NCI-H1694 treated with DMSO at 0.1 percent for 48 hours (cell line): Measurements from ENCODE around the gene CYFIP1.

Source experiments
- DNase-seq: peaks from one replicate; lab custom pipeline; 2025; lab: John Stamatoyannopoulos, UW

The CYFIP1 gene

DNA sequence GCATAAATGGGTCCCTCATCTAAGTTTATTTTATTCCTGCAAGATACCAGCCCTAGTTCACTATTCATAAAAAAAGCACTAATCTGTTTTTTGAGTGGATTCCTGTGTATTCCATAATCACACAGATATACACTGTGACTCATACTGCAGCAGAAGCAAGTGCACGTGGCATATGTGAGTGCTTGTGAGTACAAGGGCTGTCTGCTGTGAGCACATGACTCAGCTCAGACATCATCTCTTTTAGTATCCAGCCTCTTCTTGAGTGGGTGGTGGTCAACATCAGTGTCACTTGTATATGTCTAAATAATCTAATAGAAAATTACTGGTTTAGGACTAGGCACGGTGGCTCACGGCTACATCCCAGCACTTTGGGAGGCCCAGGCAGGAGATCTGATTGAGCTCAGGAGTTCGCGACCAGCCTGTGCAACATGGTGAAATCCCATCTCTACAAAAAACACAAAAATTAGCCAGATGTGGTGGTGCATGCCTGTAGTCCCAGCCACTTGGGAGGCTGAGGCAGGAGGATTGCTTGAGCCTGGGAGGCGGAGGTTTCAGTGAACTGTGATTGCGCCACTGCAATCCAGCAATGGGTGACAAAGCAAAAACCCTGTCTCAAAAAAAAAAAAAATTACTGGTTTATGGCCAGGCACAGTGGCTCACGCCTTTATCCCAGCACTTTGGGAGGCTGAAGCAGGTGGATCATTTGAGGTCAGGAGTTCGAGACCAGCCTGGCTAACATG lies 91.9 kb downstream of the CYFIP1 start:
- no peak for DNase-seq

DNA sequence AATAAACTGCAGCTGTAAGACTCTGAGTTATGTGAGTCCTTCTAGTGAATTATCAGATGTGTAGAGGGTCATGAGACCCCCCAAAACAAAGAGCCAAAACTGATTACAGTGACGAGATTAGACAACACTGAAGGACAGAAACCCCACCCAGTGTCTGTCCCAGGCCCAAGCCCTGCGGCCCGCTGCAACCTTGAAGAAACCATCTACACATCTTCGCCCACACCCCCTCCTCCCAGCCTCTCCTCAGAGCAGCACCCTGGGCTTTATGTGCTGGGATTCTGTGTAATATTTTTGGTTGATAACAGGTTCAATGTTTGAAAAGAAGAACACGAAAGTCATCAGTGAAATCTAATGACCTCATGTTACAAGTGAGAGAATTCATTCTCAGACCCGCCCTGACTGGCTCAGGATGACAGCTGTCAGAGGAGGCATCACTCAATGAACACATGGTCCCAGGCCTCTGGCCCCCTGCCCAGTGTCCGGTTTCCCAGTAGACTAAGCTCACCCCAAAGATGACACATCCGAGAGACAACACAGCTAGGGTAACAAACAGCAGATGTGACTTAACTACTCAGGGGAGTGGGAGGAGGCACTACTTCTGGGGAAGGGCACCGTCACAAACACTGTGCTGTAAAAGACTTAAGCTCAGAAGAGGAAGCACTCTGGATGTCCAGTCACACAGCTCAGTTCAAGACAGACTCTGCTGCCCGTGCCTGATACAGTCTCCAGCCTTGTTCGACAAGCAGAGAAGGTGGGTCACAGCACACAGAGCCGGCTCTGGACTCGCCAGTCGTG lies 92.8 kb downstream of the CYFIP1 start:
- DNase-seq: no peak

DNA sequence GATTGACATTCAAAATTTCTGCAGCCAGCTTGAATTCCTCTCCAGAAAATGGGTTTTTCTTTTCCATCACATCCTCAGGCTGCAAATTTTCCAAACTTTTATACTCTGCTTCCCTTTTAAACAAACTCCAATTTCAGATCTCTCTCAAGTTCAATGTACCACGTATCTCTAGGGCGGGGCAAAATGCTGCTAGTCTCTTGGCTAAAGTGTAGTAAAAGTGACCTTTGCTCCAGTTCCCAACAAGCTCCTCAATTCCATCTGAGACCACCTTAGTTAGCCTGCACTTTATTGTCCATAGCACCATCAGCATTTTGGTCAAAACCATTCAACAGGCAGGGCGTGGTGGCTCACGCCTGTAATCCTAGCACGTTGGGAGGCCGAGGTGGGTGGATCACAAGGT lies 95.0 kb downstream of the CYFIP1 start:
- DNase-seq: no peak

DNA sequence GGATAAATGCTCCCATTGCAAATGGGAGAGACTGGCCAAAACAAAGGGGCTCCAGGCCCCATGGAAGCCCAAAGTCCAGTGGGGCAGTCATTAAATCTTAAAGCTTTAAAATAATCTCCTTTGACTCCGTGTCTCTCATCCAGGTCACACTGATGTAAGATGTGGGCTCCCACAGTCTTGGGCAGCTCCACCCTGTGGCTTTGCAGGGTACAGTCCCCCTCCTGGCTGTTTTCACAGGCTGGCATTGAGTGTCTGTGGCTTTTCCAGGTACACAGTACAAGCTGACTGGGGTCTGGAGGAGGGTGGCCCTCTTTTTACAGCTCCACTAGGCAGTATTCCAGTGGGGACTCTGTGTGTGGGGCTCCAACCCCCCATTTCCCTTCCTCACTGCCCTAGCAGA lies 95.8 kb downstream of the CYFIP1 start:
- no peak for DNase-seq

DNA sequence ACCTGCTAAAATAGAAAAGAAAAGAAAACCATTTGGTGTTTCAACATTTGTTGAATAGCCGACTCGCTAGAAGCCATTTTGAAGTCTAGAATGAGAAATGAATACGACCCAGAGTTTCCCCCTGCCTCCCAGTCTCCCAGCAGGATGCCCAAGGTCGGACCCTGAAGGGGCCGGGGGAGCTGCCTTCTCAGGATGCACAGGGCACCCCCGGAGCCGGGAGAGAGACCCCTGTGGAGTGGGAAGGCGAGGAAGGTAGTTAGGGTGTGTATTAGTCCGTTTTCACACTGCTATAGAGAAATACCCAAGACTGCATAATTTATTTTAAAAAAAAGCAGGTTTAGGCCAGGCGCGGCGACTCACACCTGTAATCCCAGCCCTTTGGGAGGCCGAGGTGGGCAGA lies 97.0 kb downstream of the CYFIP1 start:
- no peak for DNase-seq

DNA sequence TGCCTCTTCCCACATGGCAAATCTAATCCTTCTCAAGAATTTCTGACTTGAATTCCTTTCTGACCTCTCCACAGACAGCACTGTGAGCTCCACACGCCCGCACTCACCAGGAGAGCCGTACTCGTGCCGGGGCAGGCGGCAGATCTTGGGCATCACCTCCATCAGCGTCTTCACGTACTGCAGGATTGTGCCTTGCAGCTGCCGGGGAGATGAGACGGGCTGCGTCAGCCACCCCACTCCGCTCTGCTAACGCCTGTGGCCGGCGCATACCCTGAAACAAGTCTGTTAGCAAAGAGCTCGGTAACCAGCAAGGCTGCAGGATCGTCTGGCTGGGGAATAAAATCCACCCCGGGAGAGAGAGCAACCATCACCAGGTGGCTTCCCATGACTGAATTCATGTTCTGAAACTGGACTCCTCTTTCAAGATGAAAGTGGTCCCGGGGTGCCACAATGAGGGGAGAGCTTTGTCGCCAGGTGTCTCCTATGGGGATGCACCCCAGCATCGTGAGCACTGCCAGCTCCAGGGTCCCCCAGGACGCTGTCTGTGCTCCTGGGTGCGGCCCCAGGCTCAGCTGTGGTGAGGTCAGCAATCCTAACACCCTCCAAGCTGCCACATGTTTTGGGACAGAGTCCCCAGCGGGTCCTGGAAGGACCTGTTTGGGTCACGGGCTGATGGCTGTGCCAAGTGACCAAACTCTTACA lies 98.3 kb downstream of the CYFIP1 start:
- no peak for DNase-seq

DNA sequence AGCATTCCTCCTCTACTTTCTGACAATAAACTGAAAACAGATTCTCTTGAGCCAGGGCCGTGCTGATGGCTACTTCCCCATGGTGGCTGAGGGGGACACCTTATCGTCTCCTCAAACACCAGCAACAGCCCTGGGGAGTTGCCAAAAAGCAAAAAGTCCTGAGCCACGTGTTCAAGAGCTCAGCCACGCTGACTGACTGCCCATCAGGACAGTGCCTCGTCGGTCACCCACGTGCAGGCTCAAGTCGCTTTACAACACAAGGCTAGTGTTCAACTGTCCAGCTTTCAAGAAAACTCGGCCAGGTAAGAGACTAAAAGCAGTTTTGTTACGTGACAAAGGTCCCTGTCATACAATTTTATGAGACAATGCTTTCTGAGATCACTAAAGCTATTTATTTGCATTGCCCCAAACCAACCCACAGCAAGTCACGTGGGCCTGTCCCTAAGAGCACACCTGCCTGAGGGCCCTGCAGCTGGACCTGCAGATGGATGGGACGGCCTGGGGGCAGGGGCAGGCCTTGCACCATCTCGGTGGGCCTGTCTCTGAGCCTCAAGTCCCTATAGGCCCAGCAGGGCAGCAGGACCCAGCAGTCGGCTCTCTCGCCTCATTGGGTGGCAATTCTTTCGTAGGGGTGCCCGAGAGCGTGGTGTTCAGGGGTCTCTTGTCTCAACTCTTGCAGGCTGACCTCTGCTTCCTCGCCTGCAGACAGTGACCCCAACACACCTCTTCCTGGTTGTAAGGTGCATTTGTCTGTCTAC lies 99.0 kb downstream of the CYFIP1 start:
- DNase-seq: no peak

DNA sequence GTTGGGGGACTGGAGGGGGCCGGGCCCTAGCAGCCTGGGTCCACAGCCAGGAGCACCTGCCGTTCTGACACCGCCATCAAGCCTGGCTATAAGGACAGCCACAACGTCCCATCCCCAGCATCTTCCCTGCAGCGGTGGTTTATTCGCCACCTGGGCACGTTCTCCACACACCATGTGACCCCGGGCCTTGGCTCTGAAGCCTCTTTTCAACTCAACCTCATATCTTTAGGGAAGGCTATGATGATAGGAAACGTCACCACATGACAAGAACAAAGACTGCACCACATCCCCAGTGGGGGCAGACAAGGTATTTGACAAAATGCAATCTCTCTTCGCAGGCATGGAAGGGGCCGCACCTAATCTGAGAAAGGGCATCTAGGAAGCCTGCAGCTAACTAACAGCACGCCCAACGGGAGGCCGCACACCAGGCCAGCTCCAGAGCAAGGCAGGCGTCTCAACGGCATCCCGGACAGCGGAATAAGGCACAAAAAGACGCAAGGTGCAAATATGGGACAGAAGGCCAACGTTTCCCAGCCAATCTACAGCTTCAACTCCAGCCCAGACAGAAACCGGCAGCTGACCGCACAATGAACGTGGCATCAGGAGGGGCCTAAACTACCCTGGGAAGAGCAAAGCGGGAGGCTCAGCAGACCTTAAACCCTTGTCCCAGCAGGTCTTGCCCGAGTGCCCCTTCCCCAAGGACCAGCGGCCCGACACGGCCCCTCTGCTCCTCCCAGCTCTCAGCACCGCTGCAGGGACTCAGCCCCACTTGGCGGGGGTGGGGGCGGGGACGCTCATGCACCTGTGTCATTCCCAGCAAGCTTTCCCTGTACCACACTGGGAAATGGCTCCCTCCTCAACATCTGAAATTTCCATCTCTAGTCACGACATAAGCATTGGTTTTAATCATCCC lies 99.8 kb downstream of the CYFIP1 start:
- no peak for DNase-seq

DNA sequence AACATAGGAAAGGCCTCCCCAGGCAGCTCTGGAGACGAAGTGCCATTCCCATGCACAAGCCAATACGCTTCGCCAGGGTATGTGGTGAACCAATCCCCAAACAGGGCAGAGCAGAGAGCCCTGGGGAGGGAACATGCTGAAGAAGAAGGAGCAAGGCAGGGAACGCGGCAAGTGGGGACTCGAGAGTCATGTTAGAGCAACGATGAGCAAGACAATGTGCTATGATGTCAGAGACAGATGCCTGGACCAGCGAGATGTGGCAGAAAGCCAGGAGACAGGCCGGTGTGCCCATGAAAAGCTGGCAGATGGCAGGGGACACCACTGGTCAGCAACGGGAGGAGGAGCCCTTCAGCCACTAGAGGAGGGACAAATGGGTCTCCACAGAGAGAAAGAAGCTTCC lies 102.1 kb downstream of the CYFIP1 start:
- DNase-seq: no peak

DNA sequence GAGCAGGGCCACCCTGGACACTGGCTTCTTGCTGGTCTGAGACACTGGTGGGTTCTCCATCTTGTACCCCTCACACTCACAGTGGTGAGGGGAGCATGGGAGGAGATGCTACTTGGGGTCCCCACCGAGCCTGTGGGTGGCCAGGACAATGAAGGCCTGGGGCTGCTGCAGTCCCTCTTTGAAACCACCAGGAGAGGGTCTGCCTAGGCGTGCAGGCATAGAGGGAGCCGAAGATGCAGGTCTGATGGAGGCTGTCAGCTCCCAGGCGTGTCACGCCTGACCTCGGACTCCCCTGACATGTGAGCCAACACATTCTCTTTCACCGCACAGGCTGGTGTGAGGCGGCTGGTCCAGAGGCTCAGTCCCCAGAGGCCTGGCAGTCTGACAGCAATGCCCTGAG lies 102.6 kb downstream of the CYFIP1 start:
- no peak for DNase-seq

DNA sequence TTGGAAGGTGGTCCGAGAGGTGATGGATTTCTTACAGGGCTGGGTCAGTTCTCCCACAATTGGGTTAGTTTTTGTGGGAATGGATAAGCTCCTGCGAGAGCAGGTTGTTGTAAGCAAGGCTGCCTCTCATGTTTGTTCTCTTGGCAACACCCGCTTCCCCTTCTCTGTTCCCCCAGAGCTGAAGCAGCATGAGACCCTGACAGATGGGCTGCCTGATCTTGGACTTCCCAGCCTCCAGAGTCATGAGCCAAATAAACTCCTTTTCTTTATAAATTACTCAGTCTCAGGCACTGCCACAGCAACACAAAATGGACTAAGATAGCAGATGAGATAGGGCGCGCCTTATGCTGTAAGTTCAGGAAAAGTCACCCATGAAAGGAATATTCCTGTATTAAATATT lies 103.1 kb downstream of the CYFIP1 start:
- no peak for DNase-seq

DNA sequence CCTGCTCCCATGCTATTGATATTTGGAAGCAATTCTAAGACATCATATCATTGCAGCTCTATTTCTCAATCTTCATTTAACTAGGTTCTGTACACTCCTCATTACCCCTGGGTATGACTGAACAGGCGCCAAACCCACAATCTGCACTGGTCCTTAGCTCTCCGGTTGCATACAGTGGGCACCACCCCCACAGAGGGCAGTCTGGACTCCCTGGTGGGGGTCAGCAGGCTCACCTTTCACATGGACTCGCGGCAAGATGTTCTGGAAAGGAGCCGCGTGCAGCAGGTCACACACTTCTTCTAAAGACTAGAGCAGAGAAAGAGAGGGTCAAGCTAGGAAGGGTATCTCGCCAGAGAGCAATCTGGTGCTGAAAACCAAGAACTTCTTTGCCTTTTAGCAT lies 105.2 kb downstream of the CYFIP1 start:
- no peak for DNase-seq

DNA sequence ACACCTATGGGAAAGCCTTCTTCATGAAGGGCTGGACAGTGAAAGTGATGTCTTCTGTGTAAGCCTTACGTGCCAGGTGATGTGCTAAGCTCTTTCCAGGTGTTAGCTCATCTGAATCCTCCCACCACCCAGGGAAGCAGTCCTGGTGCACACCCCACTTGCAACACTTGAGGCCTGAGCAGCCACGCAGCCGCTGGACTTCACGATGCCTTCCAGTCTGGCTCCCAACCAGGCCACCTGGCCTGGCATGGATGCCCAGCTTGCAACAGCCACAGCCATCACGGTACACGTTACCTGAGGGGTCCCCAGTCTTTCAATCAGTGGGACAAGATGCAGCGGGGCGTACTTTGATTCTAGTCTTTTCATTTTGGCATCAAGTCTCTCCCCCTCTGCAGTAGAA lies 105.9 kb downstream of the CYFIP1 start:
- no peak for DNase-seq

DNA sequence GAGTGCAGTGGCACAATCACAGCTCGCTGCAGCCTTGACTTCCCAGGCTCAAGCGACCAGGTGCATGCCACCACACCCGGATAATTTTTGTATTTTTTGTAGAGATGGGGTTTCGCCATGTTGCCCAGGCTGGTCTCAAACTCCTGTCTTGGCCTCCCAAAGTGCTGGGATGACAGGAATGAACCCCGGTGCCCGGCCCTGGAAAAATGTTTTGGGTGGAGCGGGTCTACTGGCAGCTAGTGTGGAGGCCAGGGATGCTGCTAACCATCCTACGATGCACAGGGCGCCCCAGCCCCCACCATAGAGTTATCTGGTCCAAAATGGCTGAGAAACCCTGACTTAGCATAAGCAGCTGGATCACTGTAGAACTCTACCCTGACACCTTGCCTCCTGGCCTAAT lies 106.3 kb downstream of the CYFIP1 start:
- DNase-seq: no peak

DNA sequence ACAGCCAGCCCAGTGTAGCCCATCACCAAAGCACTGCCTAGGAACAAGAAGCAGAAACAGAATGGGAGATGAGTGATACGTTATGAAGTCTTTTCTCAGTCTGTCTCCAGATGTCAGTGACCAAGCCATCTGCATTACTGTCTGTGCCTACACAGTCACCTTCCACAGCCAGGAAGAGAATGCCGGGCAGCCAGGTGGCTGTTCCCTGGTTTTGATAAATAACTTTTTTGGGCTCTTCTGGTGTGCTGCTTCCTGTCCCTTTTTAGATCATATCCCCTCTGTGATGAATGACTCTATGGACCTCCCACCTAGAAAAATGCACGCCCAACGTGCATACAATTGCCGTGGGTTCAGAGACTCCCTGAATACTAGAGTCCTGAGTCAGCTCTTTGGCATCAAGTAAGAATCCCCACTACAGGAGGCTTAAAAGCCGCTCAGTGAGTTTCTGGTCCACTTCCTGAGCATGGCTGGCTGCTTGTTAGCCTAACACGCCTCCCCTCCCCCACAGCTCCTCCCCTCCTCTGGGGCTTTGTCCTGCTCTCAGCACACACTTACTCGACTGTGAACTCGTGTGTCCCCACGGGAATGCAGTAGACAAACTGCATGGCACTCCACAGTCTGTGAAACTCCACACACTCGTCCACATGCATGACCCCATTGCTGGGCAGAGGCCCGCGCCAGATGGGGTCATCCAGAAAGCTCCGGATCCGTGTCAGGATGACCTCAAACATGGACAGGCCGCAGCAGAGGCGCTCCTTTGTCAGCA lies 107.0 kb downstream of the CYFIP1 start:
- DNase-seq: no peak

DNA sequence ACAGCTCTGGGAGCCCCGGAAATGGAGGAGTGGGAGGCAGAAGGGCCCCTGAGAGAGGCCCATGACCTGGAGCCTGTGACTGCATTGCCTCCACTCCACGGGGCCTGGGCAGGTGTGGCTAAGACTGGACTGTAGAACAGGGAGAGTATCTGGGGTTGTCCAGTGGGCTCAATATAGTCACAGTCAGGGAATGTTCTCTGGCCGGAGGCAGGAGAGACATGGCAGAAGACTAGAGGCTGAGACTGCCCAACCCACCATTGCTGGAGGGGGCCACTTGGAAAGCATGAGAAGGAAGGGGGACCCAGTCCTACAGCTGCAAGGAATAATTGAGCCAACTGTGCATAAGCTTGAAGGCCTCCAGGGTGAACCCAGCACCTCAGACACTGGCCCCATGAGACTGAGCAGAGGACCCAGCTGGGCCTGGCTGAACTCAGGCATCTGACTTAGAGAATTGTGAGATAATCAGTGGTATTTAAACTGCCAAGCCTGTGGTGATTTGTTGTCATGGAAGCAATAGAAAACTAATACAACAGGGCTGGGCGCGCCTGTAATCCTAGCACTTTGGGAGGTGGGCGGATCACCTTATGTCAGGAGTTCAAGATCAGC lies 108.6 kb downstream of the CYFIP1 start:
- DNase-seq: no peak

DNA sequence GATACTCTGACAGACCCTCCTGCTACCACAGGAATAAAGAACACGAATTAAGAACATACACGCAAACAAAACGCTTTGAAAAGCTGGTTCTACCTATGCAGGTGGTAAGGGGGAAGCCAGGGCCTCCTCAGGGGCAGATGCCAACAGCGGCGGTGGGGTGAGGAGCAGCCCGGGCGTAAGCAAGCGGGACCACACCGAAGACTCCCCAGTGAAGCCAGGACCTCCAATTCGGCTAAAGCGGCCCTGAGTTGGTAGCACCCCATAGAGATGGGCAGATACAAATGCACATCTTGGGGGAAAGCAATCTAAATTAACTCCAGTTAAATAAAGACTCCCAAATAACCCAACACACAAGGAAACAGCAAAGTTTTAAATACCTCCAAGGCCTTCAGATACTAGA lies 109.3 kb downstream of the CYFIP1 start:
- DNase-seq: no peak

DNA sequence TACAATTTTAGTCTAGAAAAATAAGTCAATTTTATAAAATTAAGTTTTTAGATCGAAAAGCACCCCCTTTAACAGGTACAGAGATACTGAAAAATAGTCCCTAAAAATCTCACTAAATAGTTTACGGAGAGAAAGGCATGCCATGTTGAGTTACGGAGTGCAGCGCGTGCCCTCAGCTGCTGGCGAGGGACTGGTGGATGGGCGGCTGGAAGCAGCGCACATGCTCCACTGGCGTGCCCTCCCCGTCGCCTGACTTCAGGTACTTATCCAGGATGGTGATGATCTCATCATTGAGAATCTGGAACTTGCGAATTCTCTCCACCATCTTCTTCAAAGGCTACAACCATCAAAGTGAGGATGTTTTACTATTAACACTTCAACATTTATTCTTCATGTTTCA lies 110.3 kb downstream of the CYFIP1 start:
- DNase-seq: no peak

DNA sequence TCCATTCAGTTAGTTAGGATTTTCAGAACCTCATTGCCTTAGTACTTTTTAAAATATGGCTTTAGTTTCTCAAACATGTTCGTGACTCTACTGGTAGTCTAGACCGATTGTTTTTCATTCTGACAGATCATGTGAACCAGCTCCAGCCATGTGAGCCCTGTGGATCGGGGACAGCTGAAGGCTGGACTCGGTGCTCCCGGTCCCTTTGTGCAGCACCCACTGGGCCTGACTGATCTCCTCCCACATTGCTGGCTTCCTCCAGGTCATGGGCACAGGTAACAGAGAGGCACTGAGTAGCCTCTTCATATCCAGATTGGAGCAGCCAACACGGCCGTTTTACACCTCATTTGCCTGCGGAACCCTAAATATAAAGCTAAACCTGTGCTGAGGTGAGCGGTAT lies 111.2 kb downstream of the CYFIP1 start:
- DNase-seq: no peak

DNA sequence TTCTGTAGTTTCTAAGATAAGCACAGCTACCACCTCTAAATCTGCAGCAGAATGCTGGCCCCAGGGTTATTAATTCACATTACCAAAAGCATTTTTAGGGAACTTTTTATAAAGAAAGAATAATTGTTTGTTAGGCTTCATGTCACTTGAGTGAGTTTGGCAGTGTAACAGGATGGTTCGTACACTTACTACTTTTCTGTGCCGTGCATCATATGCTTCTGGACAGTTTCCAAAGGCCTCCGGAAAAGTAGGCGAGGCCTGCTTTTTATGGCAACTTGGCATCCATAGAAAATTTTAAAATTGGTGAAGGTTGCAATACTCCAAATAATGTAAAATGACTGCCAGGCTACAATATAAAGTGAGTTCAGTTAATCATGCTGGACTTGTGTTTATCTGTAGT lies 111.7 kb downstream of the CYFIP1 start:
- no peak for DNase-seq
